Activated CD4-positive, CD25-positive, alpha-beta regulatory T cell treated with anti-CD3 and anti-CD28 coated beads, Interleukin-2, amount 50 U/mL, for 16 hours (primary cell): ENCODE data around the gene GMDS.

Experiments used
- DNase-seq: peaks from one replicate; pipeline ENCODE4 v3.0.0-alpha.2; 2020; ENCODE audit warnings: low read depth, low spot score

The GMDS gene

GRCh38 chr6:1591243-1591642, 654.2 kb downstream of the GMDS start:
- no peak for DNase-seq

- DNase-seq: no peak
Measured at GRCh38 chr6:1590580-1590979, 654.8 kb downstream of the GMDS start.

- no peak for DNase-seq
Measured at GRCh38 chr6:1589208-1589607, 656.2 kb downstream of the GMDS start.

GRCh38 chr6:1587977-1588376, 657.4 kb downstream of the GMDS start:
- DNase-seq: no peak

- no peak for DNase-seq
Measured at GRCh38 chr6:1587546-1587945, 657.9 kb downstream of the GMDS start.

- DNase-seq: no peak
Measured at GRCh38 chr6:1586861-1587450, 658.4 kb downstream of the GMDS start.

- no peak for DNase-seq
Measured at GRCh38 chr6:1586256-1586655, 659.1 kb downstream of the GMDS start.

- DNase-seq: no peak
Measured at GRCh38 chr6:1585669-1586049, 659.7 kb downstream of the GMDS start.

GRCh38 chr6:1584996-1585668, 660.3 kb downstream of the GMDS start:
- no peak for DNase-seq

- DNase-seq: no peak
Measured at GRCh38 chr6:1584146-1584545, 661.3 kb downstream of the GMDS start.

- no peak for DNase-seq
Measured at GRCh38 chr6:1581120-1581991, 664.0 kb downstream of the GMDS start.

- DNase-seq: no peak
Measured at GRCh38 chr6:1580585-1580984, 664.8 kb downstream of the GMDS start.

- DNase-seq: no peak
Measured at GRCh38 chr6:1580109-1580508, 665.3 kb downstream of the GMDS start.

GRCh38 chr6:1579096-1579495, 666.3 kb downstream of the GMDS start:
- no peak for DNase-seq

- no peak for DNase-seq
Measured at GRCh38 chr6:1577896-1578745, 667.3 kb downstream of the GMDS start.

- no peak for DNase-seq
Measured at GRCh38 chr6:1577146-1577680, 668.2 kb downstream of the GMDS start.

- no peak for DNase-seq
Measured at GRCh38 chr6:1576711-1577110, 668.7 kb downstream of the GMDS start.

GRCh38 chr6:1576166-1576565, 669.2 kb downstream of the GMDS start:
- DNase-seq: no peak

- no peak for DNase-seq
Measured at GRCh38 chr6:1575210-1576041, 670.0 kb downstream of the GMDS start.

GRCh38 chr6:1574890-1575209, 670.6 kb downstream of the GMDS start:
- no peak for DNase-seq
